ENCODE data around the gene CPTP. TPM values are rescaled to one million over a fixed set of nuclear protein-coding genes. Genes with fewer than 3 reads are reported as not detected.

The CPTP gene
- total RNA-seq, 2 donors from 2014 or later = 15.6 to 33.0 TPM

DNA sequence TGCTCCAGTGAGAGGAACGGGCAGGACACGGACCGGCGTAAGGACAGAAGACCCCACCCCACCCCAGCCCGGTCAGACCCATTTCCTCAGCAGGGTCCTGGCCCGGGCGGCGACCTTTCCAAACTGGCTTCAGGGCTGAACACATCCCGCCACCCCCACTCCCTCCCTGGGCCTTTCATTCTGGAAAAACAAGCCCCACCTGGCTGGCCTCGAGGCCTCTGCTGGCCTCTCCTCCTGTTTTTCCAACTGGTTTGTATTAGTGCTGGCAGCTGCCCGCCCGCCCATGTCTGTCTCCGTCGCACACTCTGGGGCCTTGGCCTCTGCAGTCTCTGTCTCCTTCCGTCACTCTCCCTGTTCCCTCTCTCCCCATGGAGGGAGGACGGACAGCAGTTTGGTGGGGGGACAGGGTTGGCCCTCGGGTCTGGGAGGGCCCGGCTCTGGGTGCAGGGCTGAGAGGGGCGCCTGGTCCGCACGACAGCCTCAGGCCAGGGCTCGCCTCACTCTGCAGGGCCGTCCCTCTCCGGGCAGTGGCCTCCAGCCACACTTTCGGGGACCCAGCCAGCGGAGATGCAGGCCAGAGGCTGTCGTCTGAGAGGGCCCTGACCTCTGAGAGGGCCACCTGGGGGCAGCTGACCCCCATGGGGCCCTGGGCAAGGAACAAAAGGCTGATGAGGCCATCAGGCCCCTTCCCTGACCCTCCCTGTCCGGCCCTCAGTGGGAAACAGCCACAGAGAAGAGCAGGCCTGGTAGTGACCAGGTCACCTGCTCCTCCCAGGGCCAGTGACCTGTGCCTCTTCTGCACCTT lies 35.3 kb downstream of the CPTP start:
- 43 to 64% methylated on average over 14 to 28 of the region's 28 CpGs for WGBS, 2 donors
- ATAC-seq = peak; percentile 5
- no peaks in the 10 kb centered on the region for H3K36me3 ChIP-seq (replicated peaks in 1 of 2; ENCODE audit: insufficient read depth in 1 of 2, low read depth in 2 of 2)
- intact Hi-C loops (cut with DNase I) = no loop called here
- peaks cover 1% of the 10 kb centered on the region for H3K4me1 ChIP-seq
- TF ChIP-seq, protein P1, sequence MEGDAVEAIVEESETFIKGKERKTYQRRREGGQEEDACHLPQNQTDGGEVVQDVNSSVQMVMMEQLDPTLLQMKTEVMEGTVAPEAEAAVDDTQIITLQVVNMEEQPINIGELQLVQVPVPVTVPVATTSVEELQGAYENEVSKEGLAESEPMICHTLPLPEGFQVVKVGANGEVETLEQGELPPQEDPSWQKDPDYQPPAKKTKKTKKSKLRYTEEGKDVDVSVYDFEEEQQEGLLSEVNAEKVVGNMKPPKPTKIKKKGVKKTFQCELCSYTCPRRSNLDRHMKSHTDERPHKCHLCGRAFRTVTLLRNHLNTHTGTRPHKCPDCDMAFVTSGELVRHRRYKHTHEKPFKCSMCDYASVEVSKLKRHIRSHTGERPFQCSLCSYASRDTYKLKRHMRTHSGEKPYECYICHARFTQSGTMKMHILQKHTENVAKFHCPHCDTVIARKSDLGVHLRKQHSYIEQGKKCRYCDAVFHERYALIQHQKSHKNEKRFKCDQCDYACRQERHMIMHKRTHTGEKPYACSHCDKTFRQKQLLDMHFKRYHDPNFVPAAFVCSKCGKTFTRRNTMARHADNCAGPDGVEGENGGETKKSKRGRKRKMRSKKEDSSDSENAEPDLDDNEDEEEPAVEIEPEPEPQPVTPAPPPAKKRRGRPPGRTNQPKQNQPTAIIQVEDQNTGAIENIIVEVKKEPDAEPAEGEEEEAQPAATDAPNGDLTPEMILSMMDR (IDR thresholded peaks at IDR 0.05) = no peak
- TF ChIP-seq POLR2A (IDR thresholded peaks at IDR 0.05) = no peak
- H3K27me3 ChIP-seq = peaks cover 0 to 6% of the 10 kb centered on the region in 2 donors
- H3K9me3 ChIP-seq = no peaks in the 10 kb centered on the region
- no peak overlapping the region for H3K4me3 ChIP-seq
- peak in 1 of 4 donors; percentile 16 for DNase-seq
- peak overlapping the region in 2 of 4 donors; percentile 21 to 34 for H3K27ac ChIP-seq

DNA sequence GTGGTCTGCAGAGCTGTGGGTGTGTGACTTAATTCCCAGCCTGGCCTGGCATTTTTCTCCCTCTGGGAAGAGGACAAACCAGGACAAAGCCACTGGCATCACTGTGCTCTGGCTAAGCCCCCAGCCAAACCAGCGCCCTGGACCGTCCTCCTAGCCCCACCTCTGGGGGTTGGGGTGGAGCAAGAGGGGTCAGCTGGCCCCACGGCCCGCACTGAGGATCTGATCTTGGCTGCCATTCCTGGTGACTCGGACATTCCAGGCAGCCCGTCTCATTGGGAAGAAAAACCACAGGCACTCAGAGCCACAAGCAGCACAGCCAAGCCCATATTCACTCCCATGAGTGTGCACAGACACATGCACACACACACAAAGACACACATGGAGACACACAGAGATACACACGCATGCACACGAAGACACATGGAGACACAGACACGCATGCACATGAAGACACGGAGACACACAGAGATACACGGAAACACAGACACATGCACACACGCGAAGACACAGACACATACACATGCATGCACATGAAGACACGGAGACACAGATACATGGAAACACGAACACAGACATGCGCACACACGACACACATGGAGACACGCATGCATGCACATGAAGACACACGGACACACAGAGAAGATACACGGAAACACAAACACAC lies 36.0 kb downstream of the CPTP start:
- no peak for TF ChIP-seq POLR2A (IDR thresholded peaks at IDR 0.05)
- TF ChIP-seq, protein P1 (IDR thresholded peaks at IDR 0.05) = no peak
- 70 to 77% methylated on average over 14 to 20 of the region's 20 CpGs for WGBS, 2 donors
- Histone ChIP-seq H3K27me3 (peaks cover 0 to 5% of the 10 kb centered on the region in 2 donors), H3K27ac (peak overlapping the region in 1 of 4 donors; percentile 6), H3K9me3 (no peaks in the 10 kb centered on the region), H3K4me1 (no peaks in the 10 kb centered on the region), H3K36me3 (replicated peaks in 1 of 2; ENCODE audit: insufficient read depth in 1 of 2, low read depth in 2 of 2) (no peaks in the 10 kb centered on the region), H3K4me3 (no peak overlapping the region)
- intact Hi-C loops (cut with DNase I) = no loop called here
- ATAC-seq (peak; percentile 34), DNase-seq (peak in 2 of 4 donors; percentile 39 to 56)

DNA sequence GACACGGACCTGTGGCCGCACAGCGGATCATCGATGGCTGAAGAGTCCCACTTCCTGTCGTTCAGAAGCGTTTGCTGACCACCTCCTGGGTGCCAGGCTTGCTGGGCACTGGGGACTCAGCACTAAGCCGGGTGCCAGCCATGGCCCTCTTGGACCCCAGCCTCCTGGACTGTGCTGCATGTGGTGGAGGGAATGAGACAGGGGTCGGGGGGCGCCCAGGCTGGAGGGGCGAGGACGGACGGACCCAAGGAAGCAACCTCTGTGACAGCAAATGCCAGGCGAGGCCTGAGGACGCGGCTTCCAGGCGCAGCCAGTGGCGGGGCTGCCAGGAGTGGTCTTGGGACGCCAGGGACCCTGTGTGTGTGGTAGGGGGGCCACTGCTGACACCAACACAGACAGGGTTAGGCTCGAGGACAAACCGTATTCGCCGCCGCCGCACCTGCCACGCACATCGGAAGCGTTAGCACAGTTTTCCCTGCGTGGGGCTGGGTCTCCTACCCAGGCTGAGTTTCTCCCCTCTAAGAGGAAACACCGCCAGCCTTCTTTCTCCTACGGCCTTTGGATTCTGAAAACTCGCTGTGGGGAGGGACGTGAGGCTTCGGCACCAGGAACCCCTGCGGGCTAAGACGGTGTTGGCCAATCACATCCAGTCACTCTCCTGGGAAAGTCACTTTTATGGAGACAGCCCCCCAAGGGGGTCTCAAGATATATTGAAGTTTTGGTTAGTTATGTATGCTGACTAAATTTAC lies 36.8 kb downstream of the CPTP start:
- H3K4me1 ChIP-seq = no peaks in the 10 kb centered on the region
- peaks cover 0 to 5% of the 10 kb centered on the region in 2 donors for H3K27me3 ChIP-seq
- H3K27ac ChIP-seq = peak overlapping the region in 2 of 4 donors; percentile 6 to 28
- WGBS, 2 donors = 63 to 64% methylated on average over 17 to 33 of the region's 35 CpGs
- ATAC-seq = no peak
- H3K4me3 ChIP-seq = no peak overlapping the region
- H3K36me3 ChIP-seq (replicated peaks in 1 of 2; ENCODE audit: insufficient read depth in 1 of 2, low read depth in 2 of 2) = no peaks in the 10 kb centered on the region
- TF ChIP-seq POLR2A (IDR thresholded peaks at IDR 0.05) = no peak
- TF ChIP-seq, protein P1 (IDR thresholded peaks at IDR 0.05) = no peak
- no peaks in the 10 kb centered on the region for H3K9me3 ChIP-seq
- intact Hi-C loops (cut with DNase I) = no loop called here
- DNase-seq = no peak

DNA sequence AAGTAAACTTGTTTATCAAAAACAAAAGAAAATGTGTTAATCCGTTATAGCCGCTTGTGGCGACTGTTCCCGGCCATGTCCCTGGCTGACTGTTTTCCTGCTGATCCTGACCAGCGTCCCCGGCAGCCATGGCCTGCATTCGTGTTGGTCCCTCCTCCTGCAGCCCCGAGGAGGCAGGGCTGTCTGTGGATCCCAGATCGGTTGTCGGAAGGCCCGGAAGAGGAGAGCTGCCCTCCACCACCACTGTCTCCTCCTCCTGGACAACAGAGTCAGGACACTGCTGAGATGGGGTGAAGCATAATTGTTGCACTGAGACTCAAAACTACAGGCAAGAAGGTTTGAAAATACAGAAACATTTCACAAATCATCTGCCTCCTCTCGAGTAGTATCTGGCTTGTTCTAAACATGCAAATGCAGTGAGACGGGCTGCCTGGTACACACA lies 37.4 kb downstream of the CPTP start:
- 32 to 33% methylated on average over 13 of the region's 13 CpGs for WGBS, 2 donors
- Histone ChIP-seq H3K9me3 (no peaks in the 10 kb centered on the region), H3K4me3 (no peak overlapping the region), H3K27me3 (peaks cover 0 to 5% of the 10 kb centered on the region in 2 donors), H3K4me1 (no peaks in the 10 kb centered on the region), H3K36me3 (replicated peaks in 1 of 2; ENCODE audit: insufficient read depth in 1 of 2, low read depth in 2 of 2) (no peaks in the 10 kb centered on the region), H3K27ac (peak overlapping the region in 2 of 4 donors; percentile 6 to 28)
- ATAC-seq (peak; percentile 12), DNase-seq (no peak)
- intact Hi-C loops (cut with DNase I) = no loop called here
- TF ChIP-seq, protein P1 (IDR thresholded peaks at IDR 0.05) = no peak
- TF ChIP-seq POLR2A (IDR thresholded peaks at IDR 0.05) = no peak
